OCI-M2 (cell line): ENCODE data around the gene CPSF4L.

Experiments
- DNase-seq: peaks from one replicate; lab custom pipeline; 2025; ENCODE audit not compliant: unreplicated experiment; lab: John Stamatoyannopoulos, UW

Gene CPSF4L

GRCh38 chr17:73289549-73290254, 28.0 kb upstream of the CPSF4L start:
- no peak for DNase-seq

GRCh38 chr17:73288534-73289302, 27.0 kb upstream of the CPSF4L start:
- DNase-seq = no peak

GRCh38 chr17:73286863-73287296, 25.2 kb upstream of the CPSF4L start:
- no peak for DNase-seq

DNA sequence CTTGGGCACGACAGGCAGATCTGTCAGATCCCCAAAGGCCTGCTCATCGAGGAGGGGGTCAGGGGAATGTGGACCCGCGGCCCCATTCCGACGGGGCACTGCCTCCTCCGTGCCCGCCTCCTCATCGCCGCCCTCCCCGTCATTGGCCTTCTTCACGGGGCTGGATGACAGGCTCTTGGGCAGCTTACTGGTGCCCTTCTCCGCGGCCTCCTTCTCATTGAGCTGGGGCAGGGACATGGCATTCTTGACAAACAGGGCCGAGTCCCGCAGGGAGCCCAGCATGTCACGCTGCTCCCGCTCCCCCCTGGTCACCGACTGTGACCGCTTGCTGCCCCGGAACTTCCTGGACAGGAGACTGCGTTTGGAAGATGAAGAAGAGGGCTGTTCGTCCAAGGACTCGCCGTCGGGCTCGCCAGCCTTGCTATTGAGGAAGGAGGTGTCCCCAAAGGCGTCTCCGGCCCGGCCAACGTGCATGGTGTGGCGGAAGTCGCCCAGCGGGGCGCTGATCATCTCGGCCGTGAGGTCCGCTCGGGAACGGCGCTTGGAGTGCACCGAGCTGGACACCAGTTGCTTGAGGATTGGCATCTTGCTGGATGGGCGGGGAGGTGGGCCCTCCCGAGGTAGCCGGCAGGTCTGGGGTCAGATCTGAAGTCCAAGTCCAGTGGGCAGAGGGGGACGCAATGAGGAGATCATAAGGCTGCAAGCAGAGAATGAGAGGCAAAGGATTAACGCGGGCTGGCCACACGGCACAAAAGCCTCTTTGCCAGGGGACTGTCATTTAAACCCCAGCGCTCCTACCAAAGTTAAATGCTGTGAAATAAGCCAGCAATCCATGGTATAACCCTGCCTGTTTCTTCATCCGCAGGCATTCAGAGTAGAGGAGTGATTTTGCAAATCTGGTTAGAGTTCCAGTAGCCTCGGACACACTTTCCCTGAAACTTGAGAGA, 24.5 kb upstream of the CPSF4L start:
- DNase-seq = no peak

DNA sequence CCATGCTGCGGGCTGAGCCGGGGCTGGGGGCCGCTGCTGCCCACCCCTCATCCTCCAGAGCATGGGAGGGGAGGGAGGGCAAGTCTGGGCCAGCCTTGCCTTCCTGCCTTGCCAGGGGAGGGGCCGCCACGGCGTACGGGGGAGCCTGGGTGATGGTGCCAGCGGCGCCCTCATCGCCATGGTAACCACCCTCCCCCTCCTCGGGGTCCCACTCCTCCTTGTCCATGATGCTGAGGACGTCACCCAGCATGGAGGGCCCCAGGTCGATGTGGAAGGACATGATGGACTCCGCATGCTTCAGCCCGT, 23.9 kb upstream of the CPSF4L start:
- no peak for DNase-seq

DNA sequence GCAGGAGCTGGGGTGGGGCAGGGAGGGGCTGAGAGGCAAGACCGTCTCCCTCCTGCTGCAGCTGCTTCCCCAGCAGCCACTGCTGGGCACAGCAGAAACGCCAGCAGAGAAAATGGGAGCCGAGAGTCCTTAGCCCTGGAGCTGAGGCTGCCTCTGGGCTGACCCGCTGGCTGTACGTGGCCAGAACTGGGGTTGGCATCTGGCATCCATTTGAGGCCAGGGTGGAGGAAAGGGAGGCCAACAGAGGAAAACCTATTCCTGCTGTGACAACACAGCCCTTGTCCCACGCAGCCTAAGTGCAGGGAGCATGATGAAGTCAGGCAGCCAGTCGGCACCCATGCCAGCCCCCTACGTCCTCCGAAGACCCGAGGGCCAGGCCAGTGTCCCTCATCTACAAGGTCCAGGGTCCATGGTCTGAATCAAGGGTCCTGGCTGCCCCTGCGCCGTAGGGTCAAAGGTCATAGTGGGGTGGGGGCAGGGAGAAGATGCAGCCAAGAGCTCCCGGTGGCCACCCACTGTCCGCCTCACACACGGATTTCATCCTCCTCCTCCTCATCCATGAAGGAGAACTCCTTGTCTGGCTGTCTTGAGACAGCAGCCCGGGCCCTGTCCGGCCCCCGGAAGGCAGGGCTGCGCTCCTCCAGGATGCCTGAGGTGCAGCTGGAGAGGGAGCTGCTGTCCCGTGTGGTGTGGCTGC, 23.4 kb upstream of the CPSF4L start:
- no peak for DNase-seq

DNA sequence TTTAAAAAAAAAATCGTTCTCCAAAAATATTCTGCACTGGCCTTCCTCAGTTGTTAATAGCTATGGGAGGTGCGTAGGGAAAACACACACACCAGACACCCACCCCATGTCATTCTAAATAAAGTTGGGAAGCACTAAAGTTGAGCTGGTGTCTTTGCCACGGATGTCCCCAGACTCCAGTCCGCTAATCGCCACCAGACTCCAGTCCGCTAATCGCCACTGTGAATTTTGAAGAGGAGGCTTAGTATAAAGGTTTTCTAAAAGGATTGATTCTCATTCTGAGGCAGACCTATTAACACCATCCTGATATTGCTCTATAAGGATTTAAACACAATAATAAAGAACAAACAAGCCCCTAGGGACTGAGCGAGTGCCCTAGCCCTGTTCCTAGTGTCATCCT, 22.7 kb upstream of the CPSF4L start:
- no peak for DNase-seq

DNA sequence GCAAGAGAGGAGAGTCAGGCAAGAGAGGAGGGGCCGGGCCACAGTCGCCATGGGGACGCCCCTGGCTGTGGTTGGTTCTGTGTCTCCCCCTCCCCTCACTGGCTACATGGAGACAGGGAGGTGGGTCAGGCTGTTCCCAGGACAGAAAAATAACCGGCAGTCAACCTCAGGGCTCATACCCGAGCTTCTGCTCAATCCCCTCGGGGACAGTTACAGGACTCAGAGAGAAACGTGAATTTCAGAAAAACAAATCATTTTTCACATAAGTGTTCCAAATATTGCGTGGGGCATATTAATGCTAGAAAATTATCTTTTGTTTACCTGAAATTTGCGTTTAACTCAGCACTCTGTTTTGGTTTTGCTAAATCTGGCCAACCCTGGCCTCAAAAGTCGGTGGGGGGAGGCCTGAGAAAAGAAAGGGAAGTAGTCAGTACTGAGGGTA, 22.2 kb upstream of the CPSF4L start:
- DNase-seq = no peak

- no peak for DNase-seq
These were observed 21.6 kb upstream of the CPSF4L start for GRCh38 chr17:73283250-73283649.

GRCh38 chr17:73282629-73283028, 20.9 kb upstream of the CPSF4L start:
- no peak for DNase-seq

DNA sequence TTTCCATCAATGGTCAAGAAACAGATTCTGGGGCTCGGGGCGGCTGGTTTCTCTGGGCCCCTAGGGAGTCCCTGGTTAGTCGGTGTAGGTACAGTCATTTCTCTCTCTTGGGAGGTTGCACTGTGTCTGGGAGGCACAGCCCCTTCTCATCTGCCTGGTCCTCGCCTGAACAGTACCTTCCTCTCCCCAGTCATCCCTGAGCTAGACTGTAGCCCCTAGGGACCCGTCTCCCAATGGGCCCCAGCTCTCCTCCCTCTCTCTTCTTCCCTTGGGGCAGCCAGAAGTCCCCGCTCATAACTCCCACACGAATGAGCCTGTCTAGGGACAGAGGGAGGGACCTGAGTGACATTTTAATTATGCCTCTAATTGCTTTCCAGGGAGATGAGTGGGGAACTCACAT, 20.2 kb upstream of the CPSF4L start:
- no peak for DNase-seq

- no peak for DNase-seq
These were observed 18.5 kb upstream of the CPSF4L start for GRCh38 chr17:73280191-73280590.

DNA sequence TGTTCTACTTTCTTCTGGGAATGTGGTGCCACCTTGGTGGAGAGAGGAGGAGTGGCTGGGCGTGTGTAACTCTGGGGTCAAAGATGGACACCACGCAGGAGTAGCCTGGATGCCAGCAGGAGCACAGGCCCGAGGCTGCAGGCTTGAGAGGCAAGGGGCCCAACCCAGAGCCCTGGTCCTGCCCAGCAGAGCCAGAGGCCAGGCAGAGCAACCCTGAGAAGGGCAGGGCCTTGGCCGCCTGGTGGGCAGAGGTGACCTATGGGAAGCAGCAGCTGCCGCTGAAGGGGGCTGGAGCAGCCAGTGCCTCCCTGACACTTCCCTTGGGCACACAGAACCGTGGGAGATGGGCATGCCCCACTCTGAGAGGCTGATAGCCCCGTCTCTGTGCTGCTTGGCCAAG, 18.0 kb upstream of the CPSF4L start:
- no peak for DNase-seq

GRCh38 chr17:73278465-73279453, 17.1 kb upstream of the CPSF4L start:
- DNase-seq = no peak

- no peak for DNase-seq
These were observed 16.4 kb upstream of the CPSF4L start for GRCh38 chr17:73278049-73278464.

- DNase-seq = no peak
These were observed 12.8 kb upstream of the CPSF4L start for GRCh38 chr17:73274490-73274889.

DNA sequence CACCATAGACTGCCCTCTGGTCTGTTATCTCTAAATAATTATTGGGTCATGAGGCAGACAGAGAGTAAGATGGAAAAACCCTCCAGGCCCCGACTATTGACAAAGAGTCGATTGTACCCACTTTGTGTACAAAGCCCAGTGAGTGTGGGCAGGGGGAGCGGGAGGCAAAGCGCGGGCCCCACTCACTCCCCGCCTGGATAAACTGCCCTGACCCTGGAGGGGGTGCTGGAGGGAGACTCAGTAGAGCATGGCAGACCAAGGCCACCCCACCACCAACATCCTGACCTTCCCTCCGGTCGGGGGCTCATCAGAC, 11.2 kb upstream of the CPSF4L start:
- no peak for DNase-seq

GRCh38 chr17:73271072-73271471, 9.4 kb upstream of the CPSF4L start:
- no peak for DNase-seq

GRCh38 chr17:73269791-73270190, 8.1 kb upstream of the CPSF4L start:
- no peak for DNase-seq

GRCh38 chr17:73269329-73269615, 7.6 kb upstream of the CPSF4L start:
- DNase-seq = no peak
